NB4 (cell line): ENCODE results near the gene ABCG4.

Source experiments
- POLR2A ChIP-seq: IDR thresholded peaks from 2 replicates; pipeline ENCODE4 v1.6.1; 2011; ENCODE audit warnings: mild to moderate bottlenecking; ENCODE audit not compliant: insufficient read length; ENCODE audit errors: extremely low read depth
- TF ChIP-seq, protein P1 (sequence below): IDR thresholded peaks from one replicate; pipeline ENCODE4 v1.5.1; 2012; ENCODE audit warnings: low read depth, low read length

DNA sequence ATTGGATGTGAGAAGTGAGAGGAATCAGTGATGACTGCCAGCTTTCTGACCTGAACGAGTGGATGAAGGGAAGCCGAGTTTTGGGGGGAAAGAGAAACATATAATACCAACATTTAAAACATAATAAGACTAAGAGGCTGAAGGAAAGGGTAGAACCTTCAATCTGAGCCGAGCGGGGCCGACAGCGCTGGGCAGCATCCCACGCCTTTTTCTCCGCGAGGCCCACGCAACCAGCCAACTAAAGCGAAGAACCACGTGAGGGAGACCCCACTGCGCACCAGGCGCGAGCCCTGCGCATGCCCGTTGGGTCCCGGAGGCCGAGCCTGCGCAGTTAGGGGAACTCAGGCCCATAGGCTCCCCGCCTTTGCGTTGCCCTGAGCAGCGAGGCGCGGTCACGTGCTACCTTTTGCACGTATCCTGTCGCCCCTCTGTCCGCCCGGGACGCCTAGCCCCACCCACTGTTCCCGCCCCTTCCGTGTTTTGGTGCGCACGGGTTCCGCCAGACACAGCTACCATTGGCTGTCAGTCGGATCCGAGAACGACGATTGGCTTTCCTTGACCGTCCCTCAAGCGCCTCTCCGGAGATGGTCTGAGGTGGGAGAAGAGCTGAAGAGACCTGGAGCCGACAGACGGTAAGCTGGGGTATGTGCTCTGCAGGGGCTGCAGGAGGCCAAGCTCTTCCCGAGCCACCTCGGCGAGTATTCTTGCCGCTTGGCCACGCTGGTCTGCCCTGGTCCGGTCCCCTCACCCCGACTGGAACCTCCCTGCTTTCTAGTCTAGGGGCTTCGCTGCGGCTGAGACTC, 27.6 kb upstream of the ABCG4 start, which contains the start of gene HINFP:
- TF ChIP-seq POLR2A = peak; percentile 86
- TF ChIP-seq, protein P1, sequence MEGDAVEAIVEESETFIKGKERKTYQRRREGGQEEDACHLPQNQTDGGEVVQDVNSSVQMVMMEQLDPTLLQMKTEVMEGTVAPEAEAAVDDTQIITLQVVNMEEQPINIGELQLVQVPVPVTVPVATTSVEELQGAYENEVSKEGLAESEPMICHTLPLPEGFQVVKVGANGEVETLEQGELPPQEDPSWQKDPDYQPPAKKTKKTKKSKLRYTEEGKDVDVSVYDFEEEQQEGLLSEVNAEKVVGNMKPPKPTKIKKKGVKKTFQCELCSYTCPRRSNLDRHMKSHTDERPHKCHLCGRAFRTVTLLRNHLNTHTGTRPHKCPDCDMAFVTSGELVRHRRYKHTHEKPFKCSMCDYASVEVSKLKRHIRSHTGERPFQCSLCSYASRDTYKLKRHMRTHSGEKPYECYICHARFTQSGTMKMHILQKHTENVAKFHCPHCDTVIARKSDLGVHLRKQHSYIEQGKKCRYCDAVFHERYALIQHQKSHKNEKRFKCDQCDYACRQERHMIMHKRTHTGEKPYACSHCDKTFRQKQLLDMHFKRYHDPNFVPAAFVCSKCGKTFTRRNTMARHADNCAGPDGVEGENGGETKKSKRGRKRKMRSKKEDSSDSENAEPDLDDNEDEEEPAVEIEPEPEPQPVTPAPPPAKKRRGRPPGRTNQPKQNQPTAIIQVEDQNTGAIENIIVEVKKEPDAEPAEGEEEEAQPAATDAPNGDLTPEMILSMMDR = no peak
